Skeletal muscle satellite cell (primary cell): ENCODE measurements around the gene SPRED3.
A peak's percentile ranks its signal among the peaks of the same experiment; 100 is the strongest.
"Not testable (repeated sequence)": the region's sequence is repeated elsewhere in the genome, so short reads cannot be mapped to it uniquely, and the experiment has no call there.

ENCODE experiments used
- H3K27me3 ChIP-seq: 2 replicates; pipeline ENCODE4 v1.7.0; 2013; ENCODE audit warnings: low read length; ENCODE audit not compliant: control insufficient read depth, insufficient read depth
- H3K36me3 ChIP-seq: 2 replicates; pipeline ENCODE4 v1.7.0; 2013; ENCODE audit warnings: mild to moderate bottlenecking, control low read depth, low read length; ENCODE audit not compliant: insufficient read depth
- H3K4me1 ChIP-seq: 2 replicates; pipeline ENCODE4 v1.7.0; 2013; ENCODE audit warnings: low read length; ENCODE audit not compliant: control insufficient read depth, insufficient read depth
- H3K4me2 ChIP-seq: 2 replicates; pipeline ENCODE4 v1.7.0; 2013; ENCODE audit warnings: mild to moderate bottlenecking, low read length
- H3K4me3 ChIP-seq: 2 replicates; pipeline ENCODE4 v1.7.0; 2013; ENCODE audit warnings: low read length
- H3K9ac ChIP-seq: 2 replicates; pipeline ENCODE4 v1.7.0; 2013; ENCODE audit warnings: mild to moderate bottlenecking, low read depth, low read length, moderate library complexity
- H3K9me3 ChIP-seq: replicated peaks from 2 replicates; pipeline ENCODE4 v1.7.0; 2013; ENCODE audit warnings: mild to moderate bottlenecking, control low read depth, low read length

SPRED3 gene

GRCh38 chr19:38360839-38361631 lies 27.5 kb upstream of the SPRED3 start:
- Histone ChIP-seq H3K36me3 (no peaks in the 10 kb centered on the region), H3K9ac (no peak overlapping the region), H3K9me3 (no peaks in the 10 kb centered on the region), H3K4me1 (peaks cover 4% of the 10 kb centered on the region), H3K27me3 (peaks cover 47% of the 10 kb centered on the region), H3K4me3 (peak overlapping the region; percentile 73), H3K4me2 (peak overlapping the region; percentile 88)

GRCh38 chr19:38361633-38362075 lies 26.8 kb upstream of the SPRED3 start:
- Histone ChIP-seq H3K4me3 (peak overlapping the region; percentile 73), H3K4me2 (peak overlapping the region; percentile 88), H3K4me1 (peaks cover 4% of the 10 kb centered on the region), H3K27me3 (peaks cover 44% of the 10 kb centered on the region), H3K36me3 (no peaks in the 10 kb centered on the region), H3K9me3 (no peaks in the 10 kb centered on the region), H3K9ac (no peak overlapping the region)

- H3K36me3 ChIP-seq, result no peaks in the 10 kb centered on the region
- peak overlapping the region; percentile 9 for H3K9ac ChIP-seq
- H3K27me3 ChIP-seq, result peaks cover 46% of the 10 kb centered on the region
- peak overlapping the region; percentile 88 for H3K4me2 ChIP-seq
- peak overlapping the region; percentile 73 for H3K4me3 ChIP-seq
- H3K4me1 ChIP-seq, result peaks cover 4% of the 10 kb centered on the region
- H3K9me3 ChIP-seq, result no peaks in the 10 kb centered on the region
Measured at GRCh38 chr19:38362076-38362945, 26.2 kb upstream of the SPRED3 start.

GRCh38 chr19:38362946-38363688 lies 25.4 kb upstream of the SPRED3 start:
- H3K36me3 ChIP-seq, H3K9me3 ChIP-seq, H3K4me1 ChIP-seq, H3K9ac ChIP-seq: not testable (repeated sequence)
- Histone ChIP-seq H3K4me3 (peak overlapping the region; percentile 73), H3K27me3 (peaks cover 46% of the 10 kb centered on the region), H3K4me2 (peak overlapping the region; percentile 88)

- no peak overlapping the region for H3K9ac ChIP-seq
- no peaks in the 10 kb centered on the region for H3K36me3 ChIP-seq
- H3K4me2 ChIP-seq, result no peak overlapping the region
- no peaks in the 10 kb centered on the region for H3K9me3 ChIP-seq
- no peak overlapping the region for H3K4me3 ChIP-seq
- peaks cover 4% of the 10 kb centered on the region for H3K4me1 ChIP-seq
- H3K27me3 ChIP-seq, result peaks cover 21% of the 10 kb centered on the region
Measured at GRCh38 chr19:38367041-38367440, 21.5 kb upstream of the SPRED3 start.

GRCh38 chr19:38369584-38369983 lies 18.9 kb upstream of the SPRED3 start:
- H3K4me1 ChIP-seq, result peaks cover 4% of the 10 kb centered on the region
- H3K9me3 ChIP-seq, result no peaks in the 10 kb centered on the region
- H3K9ac ChIP-seq, result no peak overlapping the region
- H3K36me3 ChIP-seq, result no peaks in the 10 kb centered on the region
- H3K27me3 ChIP-seq, result peaks cover 21% of the 10 kb centered on the region
- H3K4me2 ChIP-seq, result no peak overlapping the region
- no peak overlapping the region for H3K4me3 ChIP-seq

- no peaks in the 10 kb centered on the region for H3K36me3 ChIP-seq
- no peak overlapping the region for H3K4me3 ChIP-seq
- peaks cover 21% of the 10 kb centered on the region for H3K27me3 ChIP-seq
- H3K4me1 ChIP-seq, result peaks cover 4% of the 10 kb centered on the region
- no peaks in the 10 kb centered on the region for H3K9me3 ChIP-seq
- H3K4me2 ChIP-seq, result no peak overlapping the region
- H3K9ac ChIP-seq, result no peak overlapping the region
Measured at GRCh38 chr19:38370299-38370698, 18.2 kb upstream of the SPRED3 start.

- Histone ChIP-seq H3K9me3 (no peaks in the 10 kb centered on the region), H3K27me3 (peaks cover 21% of the 10 kb centered on the region), H3K4me3 (no peak overlapping the region), H3K9ac (no peak overlapping the region), H3K36me3 (peaks cover 2% of the 10 kb centered on the region), H3K4me2 (no peak overlapping the region), H3K4me1 (peaks cover 9% of the 10 kb centered on the region)
Measured at GRCh38 chr19:38371081-38371480, 17.4 kb upstream of the SPRED3 start.

- Histone ChIP-seq H3K9me3 (no peaks in the 10 kb centered on the region), H3K9ac (peak overlapping the region; percentile 67), H3K4me3 (peak overlapping the region; percentile 95), H3K4me2 (peak overlapping the region; percentile 94), H3K4me1 (peaks cover 18% of the 10 kb centered on the region), H3K27me3 (peaks cover 8% of the 10 kb centered on the region), H3K36me3 (peaks cover 20% of the 10 kb centered on the region)
Measured at GRCh38 chr19:38373907-38374331, 14.6 kb upstream of the SPRED3 start.

GRCh38 chr19:38374332-38375097 lies 14.0 kb upstream of the SPRED3 start, which contains the start of gene PSMD8:
PSMD8 (plus strand) TSS chr19:38374571; CDS start chr19:38374602, 31 bp downstream.
- H3K4me3 ChIP-seq, result peak within 1 kb of the TSS; percentile 95
- H3K4me2 ChIP-seq, result peak within 1 kb of the TSS; percentile 94

More at GRCh38 chr19:38374332-38375097, 14.0 kb upstream of the SPRED3 start, which contains the start of gene PSMD8:
- peaks cover 18% of the 10 kb centered on the region for H3K4me1 ChIP-seq
- peak within 1 kb of the TSS; percentile 99 for H3K9ac ChIP-seq
- H3K36me3 ChIP-seq, result peaks cover 26% of the 10 kb centered on the region
- peaks cover 8% of the 10 kb centered on the region for H3K27me3 ChIP-seq
- no peaks in the 10 kb centered on the region for H3K9me3 ChIP-seq
